CD4-positive, alpha-beta T cell treated with Interferon alpha-2 for 1 hour (primary cell): ENCODE measurements around the gene MOV10L1.
"Not testable (repeated sequence)": the region's sequence is repeated elsewhere in the genome, so short reads cannot be mapped to it uniquely, and the experiment has no call there.

Experiments used
- DNase-seq, 2 donors: peaks; one replicate each; pipeline ENCODE4 v3.0.0-alpha.2; 2020 to 2022

Gene MOV10L1

DNA sequence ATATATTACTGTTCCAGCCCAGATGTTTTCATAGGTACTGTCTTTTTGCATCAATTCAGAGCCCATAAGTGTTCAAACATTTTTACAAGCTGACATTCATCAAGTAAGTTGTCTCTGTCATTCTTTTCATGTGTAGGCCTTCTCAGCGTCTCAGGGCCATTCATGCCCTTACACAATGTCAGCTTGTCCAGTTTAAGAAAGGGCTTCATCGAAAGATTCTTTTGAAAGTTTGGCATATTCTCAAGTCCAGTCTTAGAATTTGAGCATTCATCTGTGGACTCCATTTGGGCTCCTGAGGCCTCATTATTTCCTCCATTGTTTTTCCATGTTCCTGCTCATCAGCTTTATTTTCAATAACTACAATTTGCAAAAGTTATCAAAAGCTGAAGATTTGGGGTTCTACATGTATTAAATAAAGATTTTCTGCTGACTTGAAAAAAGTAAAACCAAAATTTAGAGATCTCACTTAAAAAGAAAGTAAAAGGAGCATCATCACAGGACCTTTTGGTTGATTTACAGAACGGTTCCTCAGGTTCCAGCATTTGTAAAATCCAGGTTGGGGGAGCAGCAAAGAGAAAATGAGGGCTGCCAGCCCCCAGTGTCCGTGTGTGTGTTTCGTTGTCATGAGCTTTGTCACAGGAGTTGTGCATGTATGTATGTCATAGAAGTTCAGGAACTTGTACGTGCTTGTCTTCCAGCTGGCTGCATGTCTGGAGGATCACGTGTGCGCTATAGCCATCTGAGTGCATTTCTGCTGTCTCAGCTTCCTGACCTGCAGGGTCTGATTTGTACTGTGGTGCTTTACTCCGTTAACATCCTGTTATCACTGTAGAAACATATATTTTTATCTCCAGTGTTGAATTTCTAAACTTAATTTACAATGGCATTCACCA lies 15.6 kb downstream of the MOV10L1 start:
- peak in 1 of 2 donors; percentile 9 for DNase-seq

DNA sequence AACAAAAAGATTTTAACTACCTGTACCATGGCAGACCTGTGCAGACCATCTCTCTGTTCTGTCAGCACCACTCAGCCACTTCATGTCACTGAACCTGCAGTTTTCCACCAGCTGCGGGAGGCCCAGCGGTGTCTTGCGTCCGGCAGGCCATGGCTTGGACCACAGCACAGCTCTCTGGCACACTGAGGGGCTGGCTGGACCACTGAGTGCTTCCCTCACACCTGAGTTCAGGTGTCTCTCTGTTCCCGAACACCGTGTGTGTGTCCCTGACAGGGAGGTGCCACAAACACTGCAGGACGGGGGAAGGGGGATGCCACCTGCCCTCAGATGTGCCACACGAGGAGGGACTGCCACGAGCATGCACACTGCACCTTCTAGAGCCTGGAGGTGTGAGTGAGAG lies 17.7 kb downstream of the MOV10L1 start:
- DNase-seq, result no peak

DNA sequence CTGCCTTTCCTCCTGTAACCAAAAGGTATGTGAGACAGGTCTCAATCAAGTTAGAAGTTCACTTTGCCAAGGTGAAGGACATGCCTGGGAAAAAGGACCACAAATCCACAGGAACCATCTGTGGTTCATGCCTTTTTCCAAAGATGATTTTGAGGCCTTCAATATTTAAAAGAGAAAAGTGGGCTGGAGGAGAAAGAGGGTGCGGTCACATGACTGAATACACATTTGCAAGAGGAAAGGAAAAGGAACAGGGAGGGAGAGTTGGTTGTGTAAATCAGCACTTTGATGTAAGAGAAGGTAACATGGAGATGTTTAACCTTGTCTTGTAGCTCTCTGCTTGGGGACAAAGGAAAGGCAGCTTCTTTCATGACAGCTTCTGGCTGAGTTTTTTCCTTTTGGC lies 21.2 kb downstream of the MOV10L1 start:
- no peak for DNase-seq

DNA sequence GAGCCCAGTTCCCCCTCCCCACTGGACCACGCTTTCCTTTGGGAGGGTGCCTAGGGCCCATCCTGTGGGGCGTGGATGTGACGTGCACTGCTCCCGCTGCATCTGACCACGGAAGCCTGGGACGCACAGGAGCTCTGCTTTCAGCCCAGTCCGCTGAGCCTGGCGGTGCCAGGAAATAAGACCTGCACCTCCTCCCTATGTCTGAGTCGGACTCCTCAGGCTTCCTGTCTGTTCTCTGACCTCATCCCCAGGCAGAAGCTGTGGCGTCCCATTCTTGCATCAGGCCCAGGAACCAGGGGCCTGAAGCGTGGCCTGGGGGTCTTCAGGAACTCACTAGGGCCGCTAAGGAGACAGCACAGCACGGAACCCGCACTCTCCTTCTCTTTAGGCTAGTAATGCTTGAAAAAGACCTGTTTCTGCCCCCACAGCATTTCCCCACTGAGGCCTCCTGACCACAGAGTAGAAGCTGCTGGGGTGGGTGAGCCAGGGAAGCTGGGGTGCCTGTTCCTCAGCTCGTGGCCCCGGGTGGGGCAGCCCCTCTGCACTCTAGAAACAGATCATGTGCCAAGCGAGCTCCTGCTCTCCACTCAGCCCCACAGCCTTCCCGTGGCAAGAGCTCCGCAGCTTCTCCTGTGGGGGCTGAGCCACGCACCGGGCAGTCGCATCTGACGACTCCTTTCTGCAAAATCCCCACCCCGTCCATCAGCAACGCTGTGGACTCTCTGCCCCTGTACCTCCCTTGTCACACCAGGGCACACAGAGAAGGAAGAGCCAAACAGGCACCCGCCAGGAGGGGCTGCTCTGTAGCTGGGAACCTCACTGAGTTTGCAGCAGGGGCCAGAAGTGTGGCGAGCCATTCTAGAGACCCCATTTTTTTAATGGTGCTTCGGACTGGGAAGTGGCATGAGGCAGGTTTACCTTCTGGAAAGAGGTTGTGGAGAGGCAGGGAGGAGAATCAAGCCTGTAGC lies 22.6 kb downstream of the MOV10L1 start:
- no peak for DNase-seq

DNA sequence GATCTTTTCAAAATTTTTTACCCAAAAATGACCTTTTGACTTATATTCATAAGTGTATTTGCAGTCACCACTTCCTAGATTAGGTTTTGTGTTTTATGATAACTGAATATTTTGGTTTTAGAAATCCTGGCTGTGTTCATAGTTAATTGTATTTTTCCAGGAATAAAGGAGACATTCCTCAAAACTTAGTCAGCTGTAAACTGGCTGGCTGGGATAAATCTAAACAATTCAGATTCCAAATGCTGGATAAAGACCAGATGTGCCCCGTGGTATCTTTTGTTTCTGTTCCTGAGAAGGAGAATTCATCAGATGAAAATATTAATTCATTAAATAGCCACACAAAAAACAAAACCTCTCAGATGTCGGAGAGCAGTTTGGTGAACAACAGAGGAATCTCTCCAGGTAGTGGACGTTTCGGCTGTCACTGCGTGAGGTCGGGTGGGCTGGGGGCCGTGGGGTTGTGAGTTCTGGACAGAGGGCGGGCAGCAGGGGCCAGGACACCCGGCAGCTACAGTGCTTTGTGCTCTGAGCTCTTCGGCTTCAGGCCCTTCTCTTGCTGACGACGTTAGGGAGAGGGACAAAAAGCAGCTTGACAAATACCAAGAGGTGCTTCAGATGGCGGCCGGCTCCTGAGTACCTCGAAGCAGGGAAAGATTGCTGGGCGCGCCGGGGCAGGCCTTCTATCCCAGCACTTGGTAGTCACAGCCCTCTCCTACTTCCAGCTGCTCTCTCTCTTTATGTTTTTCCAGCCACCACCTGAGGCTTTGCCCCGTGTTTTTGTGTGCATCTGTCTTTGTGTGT lies 24.6 kb downstream of the MOV10L1 start:
- no peak for DNase-seq

- no peak for DNase-seq
Observed at GRCh38 chr22:50115693-50116092, 25.9 kb downstream of the MOV10L1 start.

DNA sequence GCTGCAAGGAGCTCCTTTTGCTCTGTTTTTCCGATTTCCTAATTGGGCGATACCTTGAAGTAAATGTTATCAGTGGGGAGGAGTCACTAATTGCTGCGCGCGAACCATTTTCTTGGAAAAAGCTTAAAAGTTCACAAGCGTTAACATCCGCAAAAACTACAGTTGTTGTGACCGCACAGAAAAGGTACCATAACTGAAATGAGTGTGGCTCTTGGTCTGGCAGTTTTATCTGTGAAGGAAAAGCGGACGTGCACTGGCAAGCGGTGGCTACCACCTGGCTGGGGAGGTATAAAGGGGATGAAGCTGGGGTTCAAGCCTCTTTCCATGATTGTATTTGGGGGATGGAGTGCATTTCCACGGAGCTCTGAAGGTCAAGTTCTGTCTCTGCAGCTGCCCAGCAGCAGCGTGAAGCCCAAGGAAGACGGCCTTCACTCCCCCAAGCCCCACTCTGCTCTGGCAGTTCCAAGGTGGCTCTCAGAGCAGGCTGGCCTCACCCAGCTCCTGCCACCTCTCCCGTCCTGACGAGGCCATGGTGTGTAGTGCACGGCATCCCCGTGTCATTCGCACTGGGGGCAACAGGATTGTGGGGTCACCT lies 27.5 kb downstream of the MOV10L1 start:
- no peak for DNase-seq

DNA sequence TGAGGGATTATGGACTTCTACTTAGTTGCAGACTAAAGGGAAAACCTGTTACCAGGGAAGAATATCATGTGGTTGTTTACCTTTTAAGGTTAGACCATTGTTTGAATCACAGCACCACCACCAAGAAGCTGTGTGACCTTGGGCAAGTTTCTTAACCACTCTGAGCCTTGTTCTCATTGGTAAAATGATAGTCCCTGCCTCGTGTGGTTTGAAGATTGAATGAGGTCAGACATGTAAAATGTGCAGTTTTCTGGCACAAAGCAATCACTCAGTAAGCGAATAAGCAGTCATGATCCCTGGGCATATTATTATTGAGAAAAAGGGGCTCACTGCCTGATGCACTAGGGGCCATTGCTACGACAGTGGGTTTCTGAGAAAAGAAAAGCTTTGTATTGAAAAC lies 28.3 kb downstream of the MOV10L1 start:
- DNase-seq, result no peak

DNA sequence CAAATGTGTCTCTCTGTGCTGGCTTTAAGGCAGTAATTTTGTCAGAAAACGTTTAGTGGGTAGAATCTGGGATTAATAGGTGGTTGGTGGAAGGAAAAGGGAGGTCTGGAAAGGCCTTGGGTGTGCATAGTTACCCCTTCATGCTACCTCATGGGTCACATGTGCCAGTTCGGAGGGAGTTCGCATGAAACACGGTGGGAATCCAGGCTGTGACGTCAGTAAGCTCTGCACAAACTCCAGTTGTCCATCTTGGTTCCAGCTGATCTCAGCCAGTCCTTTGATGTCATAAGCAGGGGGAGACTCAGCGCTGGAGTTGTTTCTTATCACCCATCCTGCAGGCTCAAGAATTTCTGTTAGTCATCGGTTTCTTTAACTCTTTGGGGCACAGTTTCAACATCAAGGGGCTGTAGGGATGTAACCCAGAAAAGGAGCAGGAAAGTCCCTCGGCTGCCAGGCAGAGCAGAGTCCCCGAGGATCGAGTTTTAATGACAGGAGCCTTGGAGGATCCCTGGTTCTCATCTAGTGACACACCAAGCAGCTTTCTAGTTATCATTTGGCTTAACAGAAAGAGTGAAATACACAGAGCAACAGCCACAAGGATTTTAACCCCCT lies 28.9 kb downstream of the MOV10L1 start:
- DNase-seq, result no peak

GRCh38 chr22:50119169-50119767 lies 29.5 kb downstream of the MOV10L1 start:
- no peak for DNase-seq

DNA sequence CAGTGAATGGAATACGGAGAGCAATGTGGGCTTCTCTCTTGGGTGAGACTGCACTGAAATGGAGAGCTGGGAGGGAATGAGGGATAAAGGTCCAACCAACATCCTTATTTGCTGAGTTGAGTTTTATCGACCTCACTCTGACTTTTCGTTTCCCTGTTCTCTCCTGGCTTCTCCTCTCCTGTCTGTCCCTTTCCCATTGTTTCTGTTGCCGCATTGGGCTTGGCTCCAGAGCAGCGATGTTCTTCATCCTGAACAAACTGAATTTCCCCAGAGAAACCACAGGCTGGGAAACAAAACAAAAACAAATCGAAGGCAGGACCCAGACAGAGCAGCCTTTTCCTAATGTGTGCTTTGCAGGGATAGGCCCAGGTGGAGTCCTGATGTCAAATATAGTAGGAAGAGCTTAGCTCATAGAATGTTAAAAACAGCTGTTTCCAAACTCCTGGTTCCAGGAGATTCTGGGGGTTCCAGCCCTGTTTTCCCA lies 30.0 kb downstream of the MOV10L1 start:
- DNase-seq, result no peak

- DNase-seq, result no peak
Observed at GRCh38 chr22:50121202-50121740, 31.5 kb downstream of the MOV10L1 start.

DNA sequence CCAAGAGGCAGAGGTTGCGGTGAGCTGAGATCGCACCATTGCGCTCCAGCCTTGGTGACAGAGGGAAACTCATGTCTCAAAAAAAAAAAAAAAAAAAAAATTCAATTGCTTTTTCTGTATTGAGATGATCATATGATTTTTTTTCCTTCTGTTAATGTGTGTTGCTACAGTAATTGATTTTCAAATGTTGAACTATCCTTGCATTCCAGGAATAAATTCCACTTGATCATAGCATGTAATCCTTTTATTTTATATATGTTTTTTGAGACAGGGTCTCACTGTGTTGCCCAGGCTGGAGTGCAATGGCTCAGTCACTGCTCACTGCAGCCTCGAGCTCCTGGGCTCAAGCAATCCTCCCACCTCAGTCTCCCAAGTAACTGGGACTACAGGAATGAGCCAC lies 33.3 kb downstream of the MOV10L1 start:
- no peak for DNase-seq

DNA sequence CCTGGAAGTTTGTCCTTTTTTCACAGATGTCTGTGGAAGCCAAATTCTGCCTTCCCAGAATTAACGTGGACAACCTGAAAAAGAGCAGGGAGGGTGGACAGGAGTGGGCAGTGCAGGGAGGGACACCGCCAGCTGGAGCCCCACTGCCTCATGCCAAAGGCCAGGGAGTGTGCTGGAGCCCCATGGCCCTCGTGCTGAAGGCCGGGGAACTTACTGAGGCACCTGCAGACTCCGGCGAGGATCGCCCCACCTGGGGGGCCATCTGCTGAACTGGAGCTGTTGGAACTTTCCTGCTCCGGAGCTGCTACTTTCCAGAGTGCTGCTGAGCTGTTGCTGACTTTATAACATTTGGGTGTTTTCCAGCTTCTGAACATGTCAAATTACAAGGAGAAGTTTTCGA lies 35.2 kb downstream of the MOV10L1 start:
- DNase-seq, result no peak

DNA sequence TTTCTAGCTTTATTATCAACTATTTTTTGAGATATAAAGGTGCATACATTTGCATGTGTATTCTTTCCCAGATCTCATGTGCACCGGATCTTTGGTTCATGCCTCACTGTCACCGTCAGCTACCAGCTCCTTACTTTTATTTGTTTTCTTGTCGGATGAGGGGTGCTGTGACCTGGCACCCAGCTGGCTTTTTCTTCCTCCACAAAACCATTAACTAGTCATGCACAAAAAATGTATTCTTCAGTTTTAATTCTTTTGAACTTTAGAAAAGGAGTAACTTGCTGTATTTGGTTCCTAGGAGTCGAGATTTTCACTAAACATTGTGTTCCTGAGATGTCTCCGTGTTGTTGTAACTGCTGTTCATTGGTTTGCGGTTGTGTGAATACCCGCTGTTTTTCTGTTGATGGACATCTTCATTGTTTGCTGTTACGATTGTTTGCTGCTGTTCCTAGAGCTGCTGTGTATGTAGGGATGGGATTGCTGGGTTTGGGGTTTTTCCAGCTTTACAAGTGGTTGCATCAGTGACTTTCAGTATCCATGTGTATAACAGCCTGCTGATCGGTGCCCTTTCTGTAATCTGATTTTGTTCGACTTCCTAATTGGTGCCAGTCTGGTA lies 39.4 kb downstream of the MOV10L1 start:
- DNase-seq, result no peak

GRCh38 chr22:50131894-50132293 lies 42.1 kb downstream of the MOV10L1 start:
- no peak for DNase-seq

DNA sequence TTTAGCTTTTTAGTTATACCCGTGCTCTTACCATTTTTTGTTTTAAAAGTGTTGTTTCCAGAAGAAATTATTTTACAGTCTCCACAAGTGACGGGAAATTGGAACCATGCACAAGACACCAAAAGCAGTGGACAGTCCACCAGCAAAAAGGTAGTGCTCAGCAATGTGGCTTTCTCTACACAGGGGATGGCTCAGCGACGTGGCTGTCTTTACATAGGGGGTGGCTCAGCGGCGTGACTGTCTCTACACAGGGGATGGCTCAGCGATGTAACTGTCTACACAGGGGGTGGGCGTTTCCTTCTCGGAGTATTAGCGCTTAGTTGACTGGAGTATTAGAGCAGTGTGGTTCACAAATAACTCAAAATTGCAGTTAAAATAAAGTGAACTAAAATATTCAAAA lies 44.7 kb downstream of the MOV10L1 start:
- DNase-seq, result no peak

DNA sequence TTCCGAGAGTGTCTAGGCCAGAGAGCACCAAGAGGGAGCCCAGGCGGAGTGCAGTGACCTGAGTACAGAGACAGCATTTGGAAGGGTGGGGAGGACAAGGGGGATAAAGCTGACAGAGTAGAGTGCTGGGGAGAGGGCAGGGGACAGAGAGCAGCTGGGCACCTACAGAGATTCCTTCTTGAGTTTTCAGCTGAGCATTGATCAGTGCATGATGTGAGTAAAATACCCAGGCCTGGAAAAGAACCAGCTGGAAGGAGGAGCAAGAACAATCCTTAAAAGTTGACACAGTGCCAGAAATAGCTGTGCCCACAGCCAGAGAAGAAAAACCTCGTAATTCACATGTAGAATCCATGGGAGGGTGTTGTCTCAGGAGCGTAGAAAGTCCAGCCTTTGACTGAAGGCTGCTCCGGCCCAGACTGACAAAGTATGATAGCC lies 46.8 kb downstream of the MOV10L1 start:
- no peak for DNase-seq

GRCh38 chr22:50137277-50137676 lies 47.5 kb downstream of the MOV10L1 start:
- not testable (repeated sequence) for DNase-seq

DNA sequence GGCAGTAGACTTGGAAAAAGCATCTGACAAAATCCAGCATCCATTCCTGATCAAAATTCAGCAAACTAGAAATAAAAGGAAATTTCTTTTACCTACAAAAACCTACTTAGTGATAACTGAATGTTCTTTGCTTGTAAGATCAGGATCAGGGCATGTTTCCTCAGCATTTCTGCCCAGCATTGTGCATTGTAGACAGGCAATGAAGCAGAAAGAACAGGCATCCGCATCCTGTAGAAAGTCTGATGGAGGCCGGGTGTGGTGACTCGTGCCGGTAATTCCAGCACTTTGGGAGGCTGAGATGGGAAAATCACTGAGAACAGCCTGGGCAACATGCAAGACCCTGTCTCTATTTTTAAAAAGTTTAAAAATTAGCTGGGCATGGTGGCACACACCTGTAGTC lies 48.2 kb downstream of the MOV10L1 start:
- no peak for DNase-seq

- DNase-seq, result no peak
Observed at GRCh38 chr22:50138988-50139387, 49.2 kb downstream of the MOV10L1 start.
